Islet of Langerhans (tissue), 1 donor: ENCODE data around the gene ZFP36.
"Not testable (repeated sequence)": the region's sequence is repeated elsewhere in the genome, so short reads cannot be mapped to it uniquely, and the experiment has no call there.

Experiments used
- FAIRE-seq: peaks from one replicate; lab custom pipeline; 2011; peaks lifted over from hg19 to GRCh38; lab: Jason Lieb, UNC

ZFP36 gene

GRCh38 chr19:39406656-39407409 lies at the start of gene ZFP36:
TSS of gene ZFP36 (plus strand) at chr19:39406847. CDS start at chr19:39406905, 58 bp downstream.
- FAIRE-seq, result no peak

GRCh38 chr19:39359026-39359425 lies 47.6 kb upstream of the ZFP36 start:
- no peak for FAIRE-seq

- FAIRE-seq, result no peak
Measured at GRCh38 chr19:39360599-39360998, 46.0 kb upstream of the ZFP36 start.

- no peak for FAIRE-seq
Measured at GRCh38 chr19:39362682-39363657, 43.7 kb upstream of the ZFP36 start.

- FAIRE-seq, result no peak
Measured at GRCh38 chr19:39363901-39364457, 42.7 kb upstream of the ZFP36 start.

- FAIRE-seq, result no peak
Measured at GRCh38 chr19:39365531-39365930, 41.1 kb upstream of the ZFP36 start.

GRCh38 chr19:39369200-39369599 lies 37.4 kb upstream of the ZFP36 start:
- no peak for FAIRE-seq

- FAIRE-seq, result no peak
Measured at GRCh38 chr19:39370735-39371134, 35.9 kb upstream of the ZFP36 start.

GRCh38 chr19:39372047-39372802 lies 34.4 kb upstream of the ZFP36 start:
- FAIRE-seq, result no peak

- no peak for FAIRE-seq
Measured at GRCh38 chr19:39372941-39373340, 33.7 kb upstream of the ZFP36 start.

GRCh38 chr19:39375929-39376328 lies 30.7 kb upstream of the ZFP36 start:
- FAIRE-seq, result no peak

- FAIRE-seq, result no peak
Measured at GRCh38 chr19:39377373-39378362, 29.0 kb upstream of the ZFP36 start.

- not testable (repeated sequence) for FAIRE-seq
Measured at GRCh38 chr19:39379366-39379765, 27.3 kb upstream of the ZFP36 start.

GRCh38 chr19:39379865-39380396 lies 26.7 kb upstream of the ZFP36 start:
- FAIRE-seq, result no peak

GRCh38 chr19:39380521-39381502 lies 25.8 kb upstream of the ZFP36 start:
- no peak for FAIRE-seq

GRCh38 chr19:39381910-39382611 lies 24.6 kb upstream of the ZFP36 start:
- FAIRE-seq, result no peak

- FAIRE-seq, result no peak
Measured at GRCh38 chr19:39382991-39383828, 23.4 kb upstream of the ZFP36 start.
